ENCODE results near the gene UBXN1.

DNA sequence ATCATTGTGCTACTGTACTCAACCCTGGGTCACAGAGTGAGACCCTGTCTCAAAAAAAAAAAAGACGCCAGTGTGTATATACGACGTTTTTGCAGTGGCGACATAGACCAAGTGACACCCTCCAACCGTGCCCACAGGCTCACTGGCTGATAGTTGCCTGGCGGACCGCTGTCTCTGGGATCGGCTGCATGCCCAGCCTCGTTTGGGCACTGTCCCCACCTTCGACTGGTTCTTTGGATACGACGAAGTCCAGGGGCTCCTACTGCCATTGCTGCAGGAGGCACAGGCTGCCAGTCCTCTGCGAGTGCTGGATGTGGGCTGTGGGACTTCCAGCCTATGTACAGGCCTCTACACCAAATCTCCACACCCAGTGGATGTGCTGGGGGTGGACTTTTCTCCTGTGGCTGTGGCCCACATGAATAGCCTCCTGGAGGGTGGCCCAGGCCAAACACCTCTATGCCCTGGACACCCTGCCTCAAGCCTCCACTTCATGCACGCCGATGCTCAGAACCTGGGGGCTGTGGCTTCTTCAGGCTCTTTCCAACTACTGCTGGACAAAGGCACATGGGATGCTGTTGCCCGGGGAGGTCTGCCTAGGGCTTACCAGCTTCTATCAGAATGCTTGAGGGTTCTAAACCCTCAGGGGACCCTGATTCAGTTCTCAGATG lies 12.5 kb downstream of the UBXN1 start:
- TF ChIP-seq, protein P1, sequence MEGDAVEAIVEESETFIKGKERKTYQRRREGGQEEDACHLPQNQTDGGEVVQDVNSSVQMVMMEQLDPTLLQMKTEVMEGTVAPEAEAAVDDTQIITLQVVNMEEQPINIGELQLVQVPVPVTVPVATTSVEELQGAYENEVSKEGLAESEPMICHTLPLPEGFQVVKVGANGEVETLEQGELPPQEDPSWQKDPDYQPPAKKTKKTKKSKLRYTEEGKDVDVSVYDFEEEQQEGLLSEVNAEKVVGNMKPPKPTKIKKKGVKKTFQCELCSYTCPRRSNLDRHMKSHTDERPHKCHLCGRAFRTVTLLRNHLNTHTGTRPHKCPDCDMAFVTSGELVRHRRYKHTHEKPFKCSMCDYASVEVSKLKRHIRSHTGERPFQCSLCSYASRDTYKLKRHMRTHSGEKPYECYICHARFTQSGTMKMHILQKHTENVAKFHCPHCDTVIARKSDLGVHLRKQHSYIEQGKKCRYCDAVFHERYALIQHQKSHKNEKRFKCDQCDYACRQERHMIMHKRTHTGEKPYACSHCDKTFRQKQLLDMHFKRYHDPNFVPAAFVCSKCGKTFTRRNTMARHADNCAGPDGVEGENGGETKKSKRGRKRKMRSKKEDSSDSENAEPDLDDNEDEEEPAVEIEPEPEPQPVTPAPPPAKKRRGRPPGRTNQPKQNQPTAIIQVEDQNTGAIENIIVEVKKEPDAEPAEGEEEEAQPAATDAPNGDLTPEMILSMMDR (IDR thresholded peaks at IDR 0.05): no peak
- TF ChIP-seq EZH2 (IDR thresholded peaks at IDR 0.05; ENCODE audit: borderline replicate concordance, insufficient read depth, low read depth, low read length, poor library complexity, severe bottlenecking): no peak

Data from B cell (primary cell).